KBM-7 (cell line): ENCODE data around the gene PRRC2A.
"Not testable (repeated sequence)": the region's sequence is repeated elsewhere in the genome, so short reads cannot be mapped to it uniquely, and the experiment has no call there.

Source experiments
- DNase-seq: peaks from one replicate; pipeline ENCODE4 v3.0.0-alpha.2; 2015
- in situ Hi-C: fragments of 300-500 bp; cut with MboI; formaldehyde crosslinking; loops from 2 replicates; pipeline ENCODE4 v1.14.3; 2020; ENCODE audit warnings: low sequenced_read_pairs, low pct_unique_long_range_greater_than_20kb, mixed read lengths

The PRRC2A gene

DNA sequence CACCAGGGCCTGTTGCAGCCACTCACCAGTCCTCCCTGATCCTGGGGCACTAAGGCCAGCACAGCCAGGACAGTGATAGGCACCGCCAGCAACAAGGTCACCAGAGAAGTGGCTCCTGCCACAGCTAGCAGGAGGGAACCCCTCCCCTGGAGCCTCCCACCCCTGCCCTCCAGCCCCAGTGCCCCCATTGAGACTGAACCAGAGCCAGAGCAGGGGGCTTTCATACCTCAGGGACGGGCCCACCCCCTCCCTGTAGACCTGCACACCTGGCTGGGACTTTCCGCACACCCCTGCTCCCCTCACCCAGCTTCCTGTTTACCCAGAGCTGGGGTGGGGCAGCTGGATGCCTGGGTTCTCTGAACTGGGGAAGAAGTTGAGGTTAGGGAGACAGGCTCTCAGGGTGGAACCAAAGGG is 38.3 kb upstream of the PRRC2A start, which contains the start of gene LTB:
Gene LTB (minus strand): TSS at position 195 of the 414 bp plus-strand sequence. CDS start 7 bp downstream, at position 188.
- DNase-seq = no peak

DNA sequence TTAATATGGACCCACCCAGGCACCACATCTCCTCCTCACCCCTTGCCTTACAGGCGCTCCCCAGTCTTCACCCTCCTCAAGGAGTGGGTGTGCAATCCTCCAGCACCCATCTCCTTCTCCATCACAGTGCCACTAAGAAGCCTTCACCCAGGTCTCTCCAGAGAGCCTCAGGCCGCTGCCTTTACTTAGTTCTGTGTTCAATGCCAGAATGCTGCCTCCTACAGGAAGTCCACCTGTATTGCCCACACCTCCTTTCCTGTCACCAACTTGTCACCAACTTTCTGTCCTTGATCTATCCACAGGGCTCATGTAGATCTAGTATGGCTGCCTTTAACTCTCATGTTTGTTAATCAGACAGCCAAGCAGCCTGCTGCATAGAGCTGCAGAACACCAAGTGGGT is 35.0 kb upstream of the PRRC2A start:
- in situ Hi-C loops = no loop called here
- peak; percentile 76 for DNase-seq

More for the DNA sequence above, 38.3 kb upstream of the PRRC2A start, which contains the start of gene LTB:
- in situ Hi-C loops = no loop called here

DNA sequence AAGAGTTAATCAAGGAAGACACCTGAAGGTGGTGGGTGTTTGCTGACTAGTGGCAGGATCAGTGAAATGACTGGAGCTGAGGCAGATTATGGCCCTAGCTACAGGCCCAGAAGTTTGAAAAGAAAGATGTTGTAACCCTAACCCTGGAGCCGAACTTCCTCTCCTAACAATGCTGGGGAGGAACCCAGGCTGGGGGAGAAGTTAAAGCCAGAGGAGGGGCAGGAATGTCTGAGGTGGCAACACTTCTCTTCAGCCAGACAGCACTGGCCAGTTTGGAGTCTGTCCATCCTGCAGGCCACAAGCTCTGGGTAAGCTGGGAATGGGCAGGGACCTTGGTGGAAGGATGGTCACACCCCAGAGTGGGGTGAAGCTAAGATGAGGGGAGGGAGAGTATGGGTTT is 34.5 kb upstream of the PRRC2A start, which contains the start of gene LST1:
Gene LST1 (plus strand): TSS at position 270 of the 400 bp plus-strand sequence. CDS start 1,023 bp downstream, outside the sequence.
- DNase-seq = peak; percentile 85

DNA sequence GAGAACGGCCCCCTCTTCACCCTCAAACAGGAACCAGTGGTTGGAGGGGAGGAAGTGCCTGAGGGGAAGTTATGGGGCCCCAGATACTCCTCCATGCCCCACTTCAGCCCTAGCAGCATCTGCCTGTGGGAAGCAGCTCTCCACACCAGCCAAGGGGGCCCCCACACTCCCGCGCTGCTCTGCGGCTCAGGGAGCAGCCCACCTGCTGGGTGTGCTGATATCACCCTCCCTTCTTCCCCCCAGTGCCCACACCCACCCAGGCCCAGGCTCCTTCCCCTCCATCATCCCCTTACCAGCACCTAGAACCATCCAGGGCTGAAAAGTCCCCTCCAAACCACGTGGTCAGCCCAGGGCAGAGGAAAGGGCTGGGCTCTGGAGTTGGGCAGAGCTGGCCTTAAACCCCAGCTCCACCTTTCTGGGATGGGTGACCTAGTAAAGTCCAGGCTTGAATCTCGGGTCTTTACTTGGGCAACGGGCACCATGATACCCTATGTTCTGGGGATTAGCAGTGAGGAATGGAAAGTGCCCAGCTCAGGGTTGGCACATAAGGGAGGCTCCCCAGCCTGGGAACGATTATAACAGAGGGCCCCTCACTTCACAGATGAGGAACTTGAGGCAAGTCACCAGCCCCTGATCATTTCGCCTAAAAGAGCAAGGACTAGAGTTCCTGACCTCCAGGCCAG is 33.8 kb upstream of the PRRC2A start:
- in situ Hi-C loops = no loop called here
- DNase-seq = peak; percentile 98

More for the DNA sequence above, 34.5 kb upstream of the PRRC2A start, which contains the start of gene LST1:
- in situ Hi-C loops = no loop called here

DNA sequence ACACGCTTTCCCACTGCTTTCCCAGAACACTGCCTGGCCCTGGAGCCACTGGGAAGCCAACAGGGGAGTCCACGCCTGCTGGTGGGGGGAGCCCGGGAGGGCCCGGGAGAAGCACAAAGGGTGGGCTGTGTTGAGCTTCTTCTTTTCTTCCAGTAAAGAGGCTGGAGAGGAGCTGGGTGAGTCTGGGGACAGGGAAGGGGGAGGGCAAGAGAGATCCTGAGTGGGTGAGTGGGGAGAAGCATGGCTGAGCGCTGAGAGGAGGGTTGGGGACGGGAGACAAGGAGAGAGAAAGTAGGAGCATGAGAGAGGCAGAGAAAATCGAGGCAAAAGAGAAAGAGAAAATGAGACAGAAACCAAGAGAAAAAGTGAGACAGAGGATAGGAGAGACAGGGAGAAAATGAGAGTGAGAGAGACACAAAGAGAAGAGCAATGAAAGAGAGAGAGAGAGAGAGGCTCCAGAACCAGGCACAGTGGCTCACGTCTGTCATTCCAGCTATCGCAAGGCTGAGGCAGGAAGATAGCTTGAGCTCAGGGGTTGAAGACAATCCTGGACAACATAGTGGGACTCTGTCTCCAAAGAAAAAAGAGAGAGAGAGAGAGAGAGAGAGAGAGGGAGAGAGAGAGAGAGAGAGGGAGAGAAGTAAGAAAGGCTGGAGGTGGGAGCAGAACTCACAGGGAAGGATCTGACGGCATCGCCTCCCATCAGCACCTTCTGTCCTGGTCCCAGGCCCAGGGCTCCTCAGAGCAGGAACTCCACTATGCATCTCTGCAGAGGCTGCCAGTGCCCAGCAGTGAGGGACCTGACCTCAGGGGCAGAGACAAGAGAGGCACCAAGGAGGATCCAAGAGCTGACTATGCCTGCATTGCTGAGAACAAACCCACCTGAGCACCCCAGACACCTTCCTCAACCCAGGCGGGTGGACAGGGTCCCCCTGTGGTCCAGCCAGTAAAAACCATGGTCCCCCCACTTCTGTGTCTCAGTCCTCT is 32.4 kb upstream of the PRRC2A start:
- in situ Hi-C loops = no loop called here
- DNase-seq = no peak

DNA sequence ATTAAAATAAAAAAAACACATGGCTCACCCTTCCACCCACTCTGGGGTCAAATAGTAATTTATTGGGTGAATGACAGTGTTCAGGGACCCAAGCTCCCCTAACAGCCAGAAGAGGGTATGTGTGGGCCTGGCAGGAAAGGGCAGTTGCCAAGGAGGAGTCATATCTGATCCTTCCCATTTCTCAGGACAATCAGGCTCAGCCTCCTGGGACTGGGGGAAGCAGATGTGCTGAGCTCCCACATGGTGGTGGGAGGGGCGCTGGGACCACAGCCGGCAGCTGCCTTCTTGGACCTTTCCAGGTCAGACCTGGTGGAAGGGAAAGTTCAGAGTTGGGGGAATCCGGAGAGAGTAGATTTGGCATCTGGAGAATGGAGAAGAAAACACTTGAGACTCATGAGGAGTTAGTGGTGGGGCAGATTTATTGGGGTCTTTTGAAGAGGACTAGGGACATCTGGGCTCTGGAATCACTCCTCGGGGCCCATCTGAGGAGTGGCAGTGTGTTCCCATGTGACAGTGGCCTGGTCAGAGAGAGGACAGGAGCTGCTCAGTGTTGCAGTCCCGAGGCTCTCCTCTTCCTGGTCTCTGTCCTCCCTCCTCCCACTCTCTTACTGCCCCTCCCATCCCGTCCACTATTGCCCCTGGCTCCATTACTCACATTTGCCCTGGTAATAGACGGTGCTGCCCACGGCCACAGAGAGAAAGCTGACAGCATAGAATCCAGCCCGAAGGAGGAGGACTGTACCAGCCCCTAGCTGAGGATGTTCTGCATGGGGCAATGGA is 31.5 kb upstream of the PRRC2A start:
- in situ Hi-C loops = no loop called here
- DNase-seq = peak; percentile 65

DNA sequence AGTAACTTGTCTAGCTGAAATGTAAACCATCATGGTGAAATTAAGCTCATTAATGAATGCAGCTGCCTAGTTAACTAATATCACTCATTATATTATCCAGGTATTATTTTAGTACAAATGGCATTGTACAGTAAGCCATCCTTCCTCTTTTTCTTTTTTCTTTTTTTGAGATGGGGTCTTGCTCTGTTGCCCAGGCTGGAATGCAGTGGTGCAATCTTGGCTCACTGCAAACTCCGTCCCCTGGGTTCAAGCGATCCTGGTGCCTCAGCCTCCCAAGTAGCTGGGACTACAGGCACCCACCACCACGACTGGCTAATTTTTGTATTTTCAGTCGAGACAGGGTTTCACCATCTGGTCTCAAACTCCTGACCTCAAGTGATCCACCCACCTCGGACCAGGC is 29.8 kb upstream of the PRRC2A start:
- in situ Hi-C loops = not testable (repeated sequence)

DNA sequence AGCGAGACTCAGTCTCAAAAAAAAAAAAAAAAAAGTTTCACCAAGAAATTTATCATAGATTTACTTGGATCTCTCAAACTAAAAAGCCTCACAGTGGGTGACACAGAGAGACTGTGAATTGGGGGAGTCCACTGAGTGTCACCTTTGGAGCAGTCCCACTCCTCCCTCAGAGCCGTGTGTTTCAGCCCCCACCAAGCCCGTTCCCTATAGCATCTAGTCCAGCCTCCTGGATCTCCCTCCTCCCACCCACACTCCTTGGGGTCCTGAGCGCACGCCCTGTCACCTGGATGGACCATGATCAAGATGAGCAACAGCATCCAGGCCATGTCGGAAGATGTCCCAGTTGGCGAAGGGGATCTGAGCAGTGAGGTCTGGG is 28.1 kb upstream of the PRRC2A start:
- in situ Hi-C loops = no loop called here

More for the DNA sequence above, 29.8 kb upstream of the PRRC2A start:
- DNase-seq = not testable (repeated sequence)

DNA sequence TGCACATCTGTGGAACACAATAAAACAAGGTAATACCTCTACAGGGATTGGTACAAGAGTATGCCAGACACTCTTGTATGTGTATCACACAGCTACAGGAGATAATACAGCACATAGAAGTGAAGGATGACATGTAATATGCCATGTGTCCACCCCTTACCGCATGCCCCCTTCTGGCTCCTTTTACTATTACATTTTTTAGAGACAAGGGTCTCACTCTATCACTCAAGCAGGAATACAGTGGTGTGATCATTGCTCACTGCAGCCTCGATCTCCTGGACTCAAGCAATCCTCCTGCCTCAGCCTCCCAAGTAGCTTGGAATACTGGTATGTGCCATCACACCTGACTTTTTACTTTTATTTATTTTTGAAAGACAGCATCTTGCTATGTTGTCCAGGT is 23.5 kb upstream of the PRRC2A start:
- peak; percentile 88 for DNase-seq
- in situ Hi-C loops = no loop called here

More for the DNA sequence above, 28.1 kb upstream of the PRRC2A start:
- DNase-seq = no peak

DNA sequence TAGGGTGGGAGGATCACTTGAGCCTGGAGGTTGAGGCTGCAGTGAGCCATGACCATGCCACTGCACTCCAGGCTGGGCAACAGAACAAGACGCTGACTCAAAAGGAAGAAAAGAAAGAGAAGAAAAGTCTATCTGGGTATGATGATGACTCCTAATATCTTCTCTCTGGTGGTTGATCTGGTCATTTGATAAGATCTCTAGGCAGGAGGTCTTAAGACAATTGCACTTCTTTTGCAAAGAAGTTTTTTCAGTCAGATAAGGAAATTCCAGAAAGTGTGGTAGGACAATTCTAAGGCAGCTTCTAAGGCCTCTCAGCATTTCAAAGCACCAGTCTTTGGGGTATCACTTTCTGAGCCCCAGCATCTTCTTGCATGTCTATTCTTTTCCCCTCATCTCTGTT is 13.2 kb upstream of the PRRC2A start:
- no peak for DNase-seq
- in situ Hi-C loops = no loop called here

DNA sequence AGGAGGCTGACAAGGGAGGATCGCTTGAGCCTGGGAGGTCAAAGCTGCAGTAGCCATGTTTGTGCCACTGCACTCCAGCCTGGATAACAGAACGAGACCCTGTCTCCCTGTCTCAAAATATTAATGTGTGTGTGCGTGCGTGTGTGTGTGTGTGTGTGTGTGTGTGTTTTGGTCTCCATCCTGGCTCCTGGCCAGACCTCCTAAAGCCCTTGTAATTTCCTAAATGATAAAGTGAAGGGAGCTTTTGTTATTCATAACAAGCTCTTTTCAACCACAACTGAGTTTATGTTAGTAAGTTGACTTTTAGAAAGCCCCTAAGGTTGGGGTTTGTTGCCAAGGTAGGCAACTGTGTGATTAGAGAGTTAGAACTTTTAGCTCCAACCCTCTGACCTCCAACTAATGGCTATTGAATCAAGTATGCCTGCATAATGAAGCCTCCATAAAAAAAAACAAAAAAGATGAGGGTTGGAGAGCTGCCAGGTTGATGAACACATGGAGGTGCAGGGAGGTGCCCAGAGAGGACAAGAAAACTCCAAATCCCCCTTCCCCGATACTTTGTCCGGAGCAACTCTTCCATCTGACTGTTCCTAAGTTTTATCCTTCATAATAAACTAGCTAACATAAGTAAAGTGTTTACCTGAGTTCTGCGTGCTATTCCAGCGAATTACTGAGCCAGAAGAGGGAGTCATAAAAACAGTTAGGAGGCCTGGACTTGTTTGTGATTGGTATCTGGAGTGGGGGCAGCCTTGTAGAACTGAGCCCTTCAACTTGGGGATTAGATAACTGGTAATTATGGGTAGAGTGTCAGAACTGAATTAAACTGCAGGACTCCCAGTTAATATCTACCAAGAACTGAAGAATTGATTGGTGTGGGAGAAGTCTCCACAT is 10.8 kb upstream of the PRRC2A start:
- DNase-seq = no peak
- in situ Hi-C loops = no loop called here

DNA sequence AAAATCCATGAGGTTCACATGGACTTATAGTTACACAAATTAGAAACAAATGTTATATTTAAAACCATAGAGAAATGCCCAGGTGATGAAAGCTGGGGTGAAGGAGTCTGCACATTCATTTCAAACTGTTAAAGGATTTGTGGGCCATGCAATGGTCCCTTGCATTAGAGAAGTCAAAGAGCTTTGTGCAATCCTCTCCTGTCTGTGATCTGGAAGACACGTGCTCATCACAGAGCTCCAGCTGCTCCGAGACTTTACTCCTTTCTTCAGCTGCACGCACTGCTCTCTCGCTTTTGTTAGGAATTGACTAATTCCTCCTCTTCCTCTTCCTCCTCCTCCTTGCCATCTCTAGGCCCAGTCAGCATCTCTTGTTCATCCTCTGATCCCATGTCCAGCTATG is 9.5 kb upstream of the PRRC2A start:
- in situ Hi-C loops = no loop called here
- DNase-seq = no peak

DNA sequence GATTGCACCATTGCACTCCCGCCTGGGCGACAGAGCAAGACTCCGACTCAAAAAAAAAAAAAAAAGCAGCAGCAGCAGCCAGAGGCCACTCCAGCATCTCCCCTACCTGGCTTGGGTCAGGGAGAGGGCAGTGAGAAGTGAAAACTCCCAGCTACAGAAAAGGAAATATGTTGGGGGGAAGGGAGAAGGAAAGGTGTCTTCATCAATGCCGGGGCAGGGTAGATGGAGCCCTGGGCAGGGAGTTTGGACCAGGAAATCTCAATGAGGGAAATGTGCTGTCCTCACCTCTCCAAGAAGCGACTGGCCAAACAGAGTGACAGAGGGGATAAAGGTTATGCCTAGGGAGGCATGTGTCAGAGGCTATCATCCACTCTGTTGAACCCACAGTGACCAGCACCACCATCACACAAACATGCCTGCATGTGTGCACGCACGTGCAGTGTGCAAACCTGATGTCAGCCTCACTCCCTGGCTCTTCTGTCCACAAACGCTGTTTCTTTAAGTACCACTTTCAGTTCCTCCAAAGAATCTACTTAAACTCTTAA is 6.4 kb upstream of the PRRC2A start:
- in situ Hi-C loops = no loop called here
- DNase-seq = no peak

DNA sequence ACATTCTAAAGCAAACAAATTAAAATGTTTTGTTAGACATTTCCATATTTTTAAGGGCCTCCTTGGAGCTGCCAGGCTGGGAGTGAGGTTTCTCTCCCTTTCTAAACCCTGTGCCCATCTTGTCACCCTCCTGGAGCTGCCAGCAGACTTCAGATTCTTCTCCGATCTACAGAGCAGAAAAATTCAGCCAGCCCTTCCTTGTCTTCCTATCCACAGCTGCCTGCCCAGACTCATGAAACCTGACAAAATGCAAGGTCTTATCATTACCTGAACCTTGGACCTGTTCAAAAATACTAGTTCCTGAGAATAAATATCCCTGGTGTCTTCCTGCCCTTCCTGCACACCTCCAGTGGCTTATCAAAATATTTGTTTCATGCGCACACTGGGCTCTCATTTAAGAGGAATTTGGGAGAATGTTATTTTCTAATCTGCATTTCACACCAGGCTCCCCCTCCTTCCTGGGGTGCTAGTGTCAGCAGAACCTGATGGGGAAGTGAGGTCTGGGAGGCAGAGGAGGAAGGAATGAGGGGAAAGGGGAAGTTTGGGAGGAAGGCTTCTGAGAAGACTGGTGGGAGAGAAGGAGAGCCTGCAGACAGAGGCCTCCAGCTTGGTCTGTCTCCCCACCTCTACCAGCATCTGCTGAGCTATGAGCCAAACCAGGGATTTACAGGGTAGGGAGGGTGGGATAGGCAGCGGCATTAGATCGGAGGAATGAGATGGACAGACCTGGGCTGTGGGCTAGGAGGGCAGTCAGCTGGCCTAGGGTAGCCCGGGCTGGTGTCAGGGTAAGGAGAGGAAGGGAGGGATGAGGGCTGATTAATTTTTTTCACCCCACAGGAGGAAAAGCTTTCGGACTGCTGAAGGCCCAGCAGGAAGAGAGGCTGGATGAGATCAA is 5.6 kb upstream of the PRRC2A start, which contains the start of gene AIF1:
Gene AIF1 (plus strand): TSS at position 551 of the 895 bp plus-strand sequence. CDS start 96 bp downstream, at position 647.
- peak; percentile 82 for DNase-seq

DNA sequence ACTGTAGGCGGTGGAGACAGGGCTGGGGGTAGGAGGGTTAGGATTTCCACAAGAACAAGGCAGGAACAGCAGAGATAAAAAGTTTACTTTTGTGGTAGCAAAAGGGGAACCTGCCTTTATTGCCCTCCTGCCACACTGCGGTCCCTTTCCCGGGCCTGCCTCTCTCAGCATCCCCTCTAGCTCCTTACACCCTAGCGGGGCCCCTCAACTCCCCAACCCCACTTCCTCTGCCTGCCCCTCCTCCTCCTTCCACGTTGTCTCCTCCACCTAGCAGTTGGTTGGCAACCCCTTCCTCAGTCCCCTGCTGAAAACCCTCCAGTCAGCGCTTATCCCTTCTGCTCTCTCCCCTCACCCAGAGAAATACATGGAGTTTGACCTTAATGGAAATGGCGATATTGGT is 4.8 kb upstream of the PRRC2A start:
- peak; percentile 95 for DNase-seq
- in situ Hi-C loops = no loop called here

More for the DNA sequence above, 5.6 kb upstream of the PRRC2A start, which contains the start of gene AIF1:
- in situ Hi-C loops = no loop called here

DNA sequence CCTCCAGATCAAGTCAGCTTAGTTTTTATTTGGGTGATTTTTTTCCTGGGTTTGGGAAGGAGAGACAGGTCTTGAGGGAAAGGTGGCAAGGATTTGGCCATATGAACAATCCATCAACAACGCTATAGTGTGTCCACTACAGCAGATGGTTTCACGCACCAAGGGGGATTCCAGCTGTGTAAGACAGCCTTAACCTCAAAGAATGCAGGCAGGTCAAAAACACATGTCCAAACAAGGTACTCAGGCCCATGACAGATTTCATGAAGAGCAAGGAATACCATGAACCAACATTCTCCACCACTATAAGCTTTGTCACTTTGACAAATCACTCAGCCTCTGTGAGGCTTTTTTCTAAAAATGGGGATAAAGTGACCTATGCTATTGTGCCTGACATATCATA is 3.5 kb upstream of the PRRC2A start:
- in situ Hi-C loops = no loop called here
- no peak for DNase-seq
